ENCODE data around the gene SYTL1. TPM values are rescaled to one million over a fixed set of nuclear protein-coding genes. Genes with fewer than 3 reads are reported as not detected.

Gene SYTL1
- total and polyA plus RNA-seq, 4 experiments from 2014 or later, result 99.7 to 158 (median 144) TPM

- Mint-ChIP-seq H3K4me1 (peaks cover 29 to 65% (median 48%) of the 10 kb centered on the region in 4 donors), H3K27me3 (no peaks in the 10 kb centered on the region), H3K4me3 (no peak overlapping the region), H3K36me3 (peaks cover 11 to 60% of the 10 kb centered on the region in 2 donors), H3K9me3 (peaks cover 0 to 2% (median 0%) of the 10 kb centered on the region in 8 donors), H3K27ac (peak overlapping the region in 3 of 7 donors; percentile 32 to 51 (median 43))
- no peaks in the 10 kb centered on the region for H3K9me3 ChIP-seq (ENCODE audit: control insufficient read depth in 1 of 2, low read length in 2 of 2)
- CTCF ChIA-PET (ENCODE audit: partially characterized antibody), result interaction anchor here (1.3 to 6.2 kb wide), 2 partner anchors 30 to 33 kb away, joined by 3 to 42 read pairs; no protein-coding TSS in a partner anchor
- peaks cover 55% of the 10 kb centered on the region for H3K36me3 ChIP-seq (ENCODE audit: insufficient read depth, low read length)
- DNase-seq, result no peak
- H3K4me1 ChIP-seq (ENCODE audit: insufficient read depth, low read length), result peaks cover 49% of the 10 kb centered on the region
- POLR2A ChIA-PET (ENCODE audit: partially characterized antibody), result interaction anchor here (1.2 kb wide), 1 partner anchor 24 kb away, joined by 3 read pairs; no protein-coding TSS in a partner anchor
- no peaks in the 10 kb centered on the region for H3K27me3 ChIP-seq (ENCODE audit: insufficient read depth, low read length)
- no peak overlapping the region for H3K27ac ChIP-seq (ENCODE audit: low read depth, low read length)
- H3K4me3 ChIP-seq (ENCODE audit: low read length in 2 of 2), result no peak overlapping the region
- intact Hi-C loops (cut with micrococcal nuclease), result no loop called here
Measured at GRCh38 chr1:27330786-27331185, 11.0 kb upstream of the SYTL1 start.

- H3K4me1 Mint-ChIP-seq, result peaks cover 27 to 59% (median 42%) of the 10 kb centered on the region in 4 donors
- peaks cover 0 to 2% (median 0%) of the 10 kb centered on the region in 8 donors for H3K9me3 Mint-ChIP-seq
- intact Hi-C loops (cut with micrococcal nuclease), result no loop called here
- peaks cover 8 to 56% of the 10 kb centered on the region in 2 donors for H3K36me3 Mint-ChIP-seq
- Histone ChIP-seq H3K27me3 (ENCODE audit: insufficient read depth, low read length) (no peaks in the 10 kb centered on the region), H3K4me3 (ENCODE audit: low read length in 2 of 2) (no peak overlapping the region), H3K27ac (ENCODE audit: low read depth, low read length) (no peak overlapping the region), H3K36me3 (ENCODE audit: insufficient read depth, low read length) (peaks cover 58% of the 10 kb centered on the region), H3K4me1 (ENCODE audit: insufficient read depth, low read length) (peaks cover 43% of the 10 kb centered on the region), H3K9me3 (ENCODE audit: control insufficient read depth in 1 of 2, low read length in 2 of 2) (no peaks in the 10 kb centered on the region)
- CTCF ChIA-PET (ENCODE audit: partially characterized antibody), result interaction anchor here (1.7 to 6.2 kb wide), 9 partner anchors 8 to 63 kb away, joined by 4 to 130 read pairs (median 32); partner anchors contain the start of genes CD164L2, GPR3, MAP3K6 and SYTL1
- POLR2A ChIA-PET (ENCODE audit: partially characterized antibody), result interaction anchor here (2.4 to 3.2 kb wide), 2 partner anchors 11 to 26 kb away, joined by 19 to 25 read pairs; partner anchors contain the start of gene SYTL1
- no peak overlapping the region for H3K4me3 Mint-ChIP-seq
- H3K27me3 Mint-ChIP-seq, result no peaks in the 10 kb centered on the region
- peak overlapping the region in 1 of 7 donors; percentile 62 for H3K27ac Mint-ChIP-seq
- DNase-seq, result no peak
Measured at GRCh38 chr1:27331426-27331825, 10.4 kb upstream of the SYTL1 start.

GRCh38 chr1:27331922-27332321, 9.9 kb upstream of the SYTL1 start:
- ChIA-PET POLR2A (ENCODE audit: partially characterized antibody) (interaction anchor here (0.9 to 3.2 kb wide), 6 partner anchors 9 to 55 kb away, joined by 3 to 25 read pairs (median 6); partner anchors contain the start of gene SYTL1), CTCF (ENCODE audit: partially characterized antibody) (interaction anchor here (0.6 to 6.2 kb wide), 19 partner anchors 9 to 275 kb away, joined by 3 to 130 read pairs (median 7); partner anchors contain the start of genes CD164L2, GPR3, MAP3K6 and SYTL1)
- Histone ChIP-seq H3K36me3 (ENCODE audit: insufficient read depth, low read length) (peaks cover 63% of the 10 kb centered on the region), H3K4me1 (ENCODE audit: insufficient read depth, low read length) (peaks cover 38% of the 10 kb centered on the region), H3K27me3 (ENCODE audit: insufficient read depth, low read length) (no peaks in the 10 kb centered on the region), H3K27ac (ENCODE audit: low read depth, low read length) (no peak overlapping the region), H3K9me3 (ENCODE audit: control insufficient read depth in 1 of 2, low read length in 2 of 2) (no peaks in the 10 kb centered on the region), H3K4me3 (ENCODE audit: low read length in 2 of 2) (no peak overlapping the region)
- H3K9me3 Mint-ChIP-seq, result peaks cover 0 to 2% (median 0%) of the 10 kb centered on the region in 8 donors
- DNase-seq, result no peak
- intact Hi-C loops (cut with micrococcal nuclease), result loop anchor here (1.0 kb wide), 1 partner anchor 56 kb away; no protein-coding TSS in a partner anchor
- H3K27ac Mint-ChIP-seq, result peak overlapping the region in 4 of 7 donors; percentile 22 to 75 (median 61)
- H3K4me1 Mint-ChIP-seq, result peaks cover 24 to 54% (median 37%) of the 10 kb centered on the region in 4 donors
- H3K27me3 Mint-ChIP-seq, result no peaks in the 10 kb centered on the region
- no peak overlapping the region for H3K4me3 Mint-ChIP-seq
- peaks cover 8 to 56% of the 10 kb centered on the region in 2 donors for H3K36me3 Mint-ChIP-seq

GRCh38 chr1:27332536-27333281, 9.1 kb upstream of the SYTL1 start:
- DNase-seq, result peak; percentile 54 to 65 (median 58)
- Histone ChIP-seq H3K9me3 (ENCODE audit: control insufficient read depth in 1 of 2, low read length in 2 of 2) (no peaks in the 10 kb centered on the region), H3K4me1 (ENCODE audit: insufficient read depth, low read length) (peaks cover 33% of the 10 kb centered on the region), H3K4me3 (ENCODE audit: low read length in 2 of 2) (no peak overlapping the region), H3K27ac (ENCODE audit: low read depth, low read length) (peak overlapping the region; percentile 10), H3K36me3 (ENCODE audit: insufficient read depth, low read length) (peaks cover 60% of the 10 kb centered on the region), H3K27me3 (ENCODE audit: insufficient read depth, low read length) (no peaks in the 10 kb centered on the region)
- Mint-ChIP-seq H3K4me1 (peaks cover 22 to 48% (median 34%) of the 10 kb centered on the region in 4 donors), H3K27me3 (no peaks in the 10 kb centered on the region), H3K27ac (peak overlapping the region in 6 of 7 donors; percentile 5 to 75 (median 61)), H3K9me3 (peaks cover 0 to 2% (median 0%) of the 10 kb centered on the region in 8 donors), H3K4me3 (peak overlapping the region in 2 of 8 donors; percentile 7 to 25), H3K36me3 (peaks cover 8 to 55% of the 10 kb centered on the region in 2 donors)
- CTCF ChIA-PET (ENCODE audit: partially characterized antibody), result interaction anchor here (0.7 to 6.2 kb wide), 25 partner anchors 8 to 274 kb away, joined by 3 to 130 read pairs (median 6); partner anchors contain the start of genes CD164L2, GPR3, MAP3K6 and SYTL1
- intact Hi-C loops (cut with micrococcal nuclease), result loop anchor here (1.0 kb wide), 1 partner anchor 56 kb away; no protein-coding TSS in a partner anchor
- POLR2A ChIA-PET (ENCODE audit: partially characterized antibody), result interaction anchor here (0.8 to 3.2 kb wide), 9 partner anchors 9 to 339 kb away, joined by 3 to 25 read pairs (median 6); partner anchors contain the start of genes IFI6 and SYTL1

GRCh38 chr1:27333717-27334279, 8.0 kb upstream of the SYTL1 start:
- peaks cover 8 to 48% of the 10 kb centered on the region in 2 donors for H3K36me3 Mint-ChIP-seq

GRCh38 chr1:27335506-27336422, 6.1 kb upstream of the SYTL1 start:
- H3K27ac Mint-ChIP-seq, result peak overlapping the region in 2 of 7 donors; percentile 22
- DNase-seq, result no peak
- Histone ChIP-seq H3K36me3 (ENCODE audit: insufficient read depth, low read length) (peaks cover 46% of the 10 kb centered on the region), H3K4me3 (ENCODE audit: low read length in 2 of 2) (no peak overlapping the region), H3K27ac (ENCODE audit: low read depth, low read length) (no peak overlapping the region), H3K9me3 (ENCODE audit: control insufficient read depth in 1 of 2, low read length in 2 of 2) (no peaks in the 10 kb centered on the region), H3K4me1 (ENCODE audit: insufficient read depth, low read length) (peaks cover 28% of the 10 kb centered on the region), H3K27me3 (ENCODE audit: insufficient read depth, low read length) (no peaks in the 10 kb centered on the region)
- peaks cover 8 to 39% of the 10 kb centered on the region in 2 donors for H3K36me3 Mint-ChIP-seq
- intact Hi-C loops (cut with micrococcal nuclease), result no loop called here
- ChIA-PET CTCF (ENCODE audit: partially characterized antibody) (interaction anchor here (0.6 to 6.2 kb wide), 7 partner anchors 10 to 334 kb away, joined by 3 to 130 read pairs (median 3); partner anchors contain the start of genes CD164L2, GPR3 and MAP3K6), POLR2A (ENCODE audit: partially characterized antibody) (interaction anchor here (1.3 to 1.6 kb wide), 2 partner anchors 9 kb away, joined by 4 to 5 read pairs; no protein-coding TSS in a partner anchor)
- no peak overlapping the region for H3K4me3 Mint-ChIP-seq
- no peaks in the 10 kb centered on the region for H3K27me3 Mint-ChIP-seq
- peaks cover 18 to 46% (median 31%) of the 10 kb centered on the region in 4 donors for H3K4me1 Mint-ChIP-seq
- H3K9me3 Mint-ChIP-seq, result peaks cover 0 to 2% (median 0%) of the 10 kb centered on the region in 8 donors

More at GRCh38 chr1:27333717-27334279, 8.0 kb upstream of the SYTL1 start:
- Mint-ChIP-seq H3K27me3 (no peaks in the 10 kb centered on the region), H3K9me3 (peaks cover 0 to 2% (median 0%) of the 10 kb centered on the region in 8 donors), H3K4me1 (peaks cover 13 to 40% (median 27%) of the 10 kb centered on the region in 4 donors), H3K27ac (peak overlapping the region in 3 of 7 donors; percentile 22 to 73 (median 63)), H3K4me3 (no peak overlapping the region)
- no peaks in the 10 kb centered on the region for H3K27me3 ChIP-seq (ENCODE audit: insufficient read depth, low read length)
- no peak overlapping the region for H3K4me3 ChIP-seq (ENCODE audit: low read length in 2 of 2)
- peaks cover 50% of the 10 kb centered on the region for H3K36me3 ChIP-seq (ENCODE audit: insufficient read depth, low read length)
- intact Hi-C loops (cut with micrococcal nuclease), result no loop called here
- no peak for DNase-seq
- CTCF ChIA-PET (ENCODE audit: partially characterized antibody), result interaction anchor here (0.6 to 6.2 kb wide), 17 partner anchors 7 to 103 kb away, joined by 3 to 130 read pairs (median 7); partner anchors contain the start of genes CD164L2, GPR3, MAP3K6 and SYTL1
- H3K4me1 ChIP-seq (ENCODE audit: insufficient read depth, low read length), result peaks cover 22% of the 10 kb centered on the region
- POLR2A ChIA-PET (ENCODE audit: partially characterized antibody), result interaction anchor here (0.8 to 3.2 kb wide), 4 partner anchors 8 to 338 kb away, joined by 3 to 25 read pairs (median 12); partner anchors contain the start of genes IFI6 and SYTL1
- H3K9me3 ChIP-seq (ENCODE audit: control insufficient read depth in 1 of 2, low read length in 2 of 2), result no peaks in the 10 kb centered on the region
- H3K27ac ChIP-seq (ENCODE audit: low read depth, low read length), result no peak overlapping the region

Measured in CD4-positive, alpha-beta memory T cell (primary cell).